ENCODE results near the gene OSBP2. TPM values are rescaled to one million over a fixed set of nuclear protein-coding genes. Genes with fewer than 3 reads are reported as not detected.

The OSBP2 gene
- total RNA-seq, 1 donor from 2014 or later = 3.1 TPM

GRCh38 chr22:30664798-30665197, 29.9 kb upstream of the OSBP2 start:
- DNase-seq (no peak), ATAC-seq (no peak)
- TF ChIP-seq, protein P1, sequence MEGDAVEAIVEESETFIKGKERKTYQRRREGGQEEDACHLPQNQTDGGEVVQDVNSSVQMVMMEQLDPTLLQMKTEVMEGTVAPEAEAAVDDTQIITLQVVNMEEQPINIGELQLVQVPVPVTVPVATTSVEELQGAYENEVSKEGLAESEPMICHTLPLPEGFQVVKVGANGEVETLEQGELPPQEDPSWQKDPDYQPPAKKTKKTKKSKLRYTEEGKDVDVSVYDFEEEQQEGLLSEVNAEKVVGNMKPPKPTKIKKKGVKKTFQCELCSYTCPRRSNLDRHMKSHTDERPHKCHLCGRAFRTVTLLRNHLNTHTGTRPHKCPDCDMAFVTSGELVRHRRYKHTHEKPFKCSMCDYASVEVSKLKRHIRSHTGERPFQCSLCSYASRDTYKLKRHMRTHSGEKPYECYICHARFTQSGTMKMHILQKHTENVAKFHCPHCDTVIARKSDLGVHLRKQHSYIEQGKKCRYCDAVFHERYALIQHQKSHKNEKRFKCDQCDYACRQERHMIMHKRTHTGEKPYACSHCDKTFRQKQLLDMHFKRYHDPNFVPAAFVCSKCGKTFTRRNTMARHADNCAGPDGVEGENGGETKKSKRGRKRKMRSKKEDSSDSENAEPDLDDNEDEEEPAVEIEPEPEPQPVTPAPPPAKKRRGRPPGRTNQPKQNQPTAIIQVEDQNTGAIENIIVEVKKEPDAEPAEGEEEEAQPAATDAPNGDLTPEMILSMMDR (IDR thresholded peaks at IDR 0.05) = no peak
- H3K9me3 ChIP-seq = no peaks in the 10 kb centered on the region
- H3K27me3 ChIP-seq (ENCODE audit: low read depth) = no peaks in the 10 kb centered on the region
- no peak overlapping the region for H3K4me3 ChIP-seq
- H3K36me3 ChIP-seq = peaks cover 30% of the 10 kb centered on the region
- H3K4me1 ChIP-seq = peaks cover 18% of the 10 kb centered on the region
- peak overlapping the region; percentile 24 for H3K27ac ChIP-seq
- intact Hi-C loops (cut with DNase I) = no loop called here

- H3K9me3 ChIP-seq = no peaks in the 10 kb centered on the region
- TF ChIP-seq, protein P1 (IDR thresholded peaks at IDR 0.05) = no peak
- H3K27ac ChIP-seq = peak overlapping the region; percentile 24
- ATAC-seq = no peak
- H3K36me3 ChIP-seq = peaks cover 30% of the 10 kb centered on the region
- H3K4me3 ChIP-seq = no peak overlapping the region
- peaks cover 18% of the 10 kb centered on the region for H3K4me1 ChIP-seq
- DNase-seq = no peak
- intact Hi-C loops (cut with DNase I) = no loop called here
- H3K27me3 ChIP-seq (ENCODE audit: low read depth) = no peaks in the 10 kb centered on the region
Measured at GRCh38 chr22:30665266-30665665, 29.4 kb upstream of the OSBP2 start.

GRCh38 chr22:30665786-30666185, 28.9 kb upstream of the OSBP2 start:
- ATAC-seq (no peak), DNase-seq (no peak)
- H3K4me1 ChIP-seq = peaks cover 18% of the 10 kb centered on the region
- peaks cover 30% of the 10 kb centered on the region for H3K36me3 ChIP-seq
- H3K4me3 ChIP-seq = no peak overlapping the region
- no peak overlapping the region for H3K27ac ChIP-seq
- TF ChIP-seq, protein P1 (IDR thresholded peaks at IDR 0.05) = no peak
- H3K27me3 ChIP-seq (ENCODE audit: low read depth) = no peaks in the 10 kb centered on the region
- H3K9me3 ChIP-seq = no peaks in the 10 kb centered on the region
- intact Hi-C loops (cut with DNase I) = no loop called here

- ATAC-seq (peak in 1 of 2 donors; percentile 1), DNase-seq (no peak)
- Histone ChIP-seq H3K27me3 (ENCODE audit: low read depth) (no peaks in the 10 kb centered on the region), H3K27ac (peak overlapping the region; percentile 78), H3K4me3 (peak overlapping the region; percentile 93), H3K9me3 (no peaks in the 10 kb centered on the region), H3K36me3 (peaks cover 19% of the 10 kb centered on the region), H3K4me1 (peaks cover 18% of the 10 kb centered on the region)
- TF ChIP-seq, protein P1 (IDR thresholded peaks at IDR 0.05) = no peak
- intact Hi-C loops (cut with DNase I) = no loop called here
Measured at GRCh38 chr22:30667107-30667493, 27.6 kb upstream of the OSBP2 start.

DNA sequence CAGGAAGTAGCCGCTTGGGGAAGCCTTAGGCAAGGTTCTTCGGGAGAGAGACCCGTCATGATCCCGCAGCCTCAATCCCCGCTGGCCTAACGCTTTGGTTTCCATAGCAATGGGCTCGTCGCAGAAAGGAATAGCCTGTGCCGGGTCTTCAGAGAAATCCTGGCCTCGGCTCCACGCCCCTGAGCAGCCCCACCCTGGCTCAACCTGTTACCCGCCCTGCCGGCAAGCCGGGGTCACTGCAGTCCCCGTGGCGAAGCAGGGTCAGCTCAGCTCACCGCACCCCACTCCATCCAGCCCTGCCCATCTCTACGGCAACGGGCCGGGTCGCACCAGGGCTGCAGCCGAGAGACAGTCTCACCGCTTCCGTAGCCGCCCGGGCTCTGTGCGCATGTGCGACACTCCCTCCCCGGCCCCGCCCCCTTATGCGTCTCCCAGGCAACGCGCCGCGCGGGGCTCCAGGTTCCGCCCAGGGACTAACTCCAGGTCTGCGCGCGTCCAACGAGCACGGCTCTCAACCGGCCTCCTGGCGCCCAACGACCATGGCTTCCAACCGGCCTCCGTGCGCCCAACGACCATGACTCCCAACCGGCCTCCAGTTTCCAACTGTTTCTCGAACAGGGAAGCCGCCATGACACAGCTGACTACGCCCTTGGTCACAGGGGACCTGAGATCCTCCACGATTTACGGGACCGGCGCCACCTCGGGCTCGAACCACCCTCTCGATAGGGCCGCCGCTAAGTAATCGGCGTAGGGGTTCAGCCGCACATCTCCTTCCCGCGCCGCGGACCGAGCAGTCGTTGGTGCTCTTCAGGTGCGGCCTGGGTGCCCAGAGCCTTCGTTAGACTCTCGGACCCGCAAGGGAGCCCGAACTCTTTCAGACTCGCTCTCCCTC, 26.9 kb upstream of the OSBP2 start, which contains the start of gene DUSP18:
Gene DUSP18, minus strand, starts transcription at position 382 of the 892 bp plus-strand sequence. CDS start 3,872 bp downstream, outside the sequence.
- peak; percentile 96 for DNase-seq
- Histone ChIP-seq H3K9me3 (no peaks in the 10 kb centered on the region), H3K4me1 (peaks cover 18% of the 10 kb centered on the region), H3K4me3 (peak within 1 kb of the TSS; percentile 93), H3K27ac (peak within 1 kb of the TSS; percentile 78), H3K36me3 (peaks cover 13% of the 10 kb centered on the region), H3K27me3 (ENCODE audit: low read depth) (no peaks in the 10 kb centered on the region)
- TF ChIP-seq, protein P1 (IDR thresholded peaks at IDR 0.05) = peak; percentile 46
- peak; percentile 98 to 99 for ATAC-seq
- intact Hi-C loops (cut with DNase I) = no loop called here
